ENCODE measurements around the gene CHIC2. TPM values are rescaled to one million over a fixed set of nuclear protein-coding genes. Genes with fewer than 3 reads are reported as not detected.
"Not testable (repeated sequence)": the region's sequence is repeated elsewhere in the genome, so short reads cannot be mapped to it uniquely, and the experiment has no call there.

CHIC2 gene
- total RNA-seq, 2 donors from 2014 or later, result 10.2 to 14.4 TPM

- no peaks in the 10 kb centered on the region for H3K36me3 ChIP-seq (ENCODE audit: control insufficient read depth, insufficient read depth, low read length)
- WGBS, 2 experiments (ENCODE audit: insufficient coverage in 1 of 2, insufficient read length in 1 of 2), result 95 to 96% methylated on average over 4 to 7 of the region's 7 CpGs
- no peak overlapping the region for H3K27ac Mint-ChIP-seq
- no peaks in the 10 kb centered on the region for H3K27me3 ChIP-seq (ENCODE audit: control insufficient read depth, insufficient read depth, low read length, poor library complexity, severe bottlenecking)
- no peak overlapping the region for H3K4me3 ChIP-seq (ENCODE audit: low read length)
- DNase-seq, result no peak
- H3K4me1 Mint-ChIP-seq, result peaks cover 6% of the 10 kb centered on the region
- H3K27ac ChIP-seq (ENCODE audit: low read depth, low read length), result no peak overlapping the region
- peaks cover 4% of the 10 kb centered on the region for H3K9me3 Mint-ChIP-seq
- peaks cover 4% of the 10 kb centered on the region for H3K36me3 Mint-ChIP-seq (ENCODE audit: low read depth)
- no peak overlapping the region for H3K9ac ChIP-seq (ENCODE audit: extremely low read depth, low read length, poor library complexity, severe bottlenecking)
- H3K9me3 ChIP-seq (ENCODE audit: control insufficient read depth, low read length), result peaks cover 12% of the 10 kb centered on the region
- no peaks in the 10 kb centered on the region for H3K27me3 Mint-ChIP-seq (ENCODE audit: insufficient read depth)
- no peaks in the 10 kb centered on the region for H3K4me1 ChIP-seq (ENCODE audit: control insufficient read depth, insufficient read depth, low read length)
- TF ChIP-seq, protein P1, sequence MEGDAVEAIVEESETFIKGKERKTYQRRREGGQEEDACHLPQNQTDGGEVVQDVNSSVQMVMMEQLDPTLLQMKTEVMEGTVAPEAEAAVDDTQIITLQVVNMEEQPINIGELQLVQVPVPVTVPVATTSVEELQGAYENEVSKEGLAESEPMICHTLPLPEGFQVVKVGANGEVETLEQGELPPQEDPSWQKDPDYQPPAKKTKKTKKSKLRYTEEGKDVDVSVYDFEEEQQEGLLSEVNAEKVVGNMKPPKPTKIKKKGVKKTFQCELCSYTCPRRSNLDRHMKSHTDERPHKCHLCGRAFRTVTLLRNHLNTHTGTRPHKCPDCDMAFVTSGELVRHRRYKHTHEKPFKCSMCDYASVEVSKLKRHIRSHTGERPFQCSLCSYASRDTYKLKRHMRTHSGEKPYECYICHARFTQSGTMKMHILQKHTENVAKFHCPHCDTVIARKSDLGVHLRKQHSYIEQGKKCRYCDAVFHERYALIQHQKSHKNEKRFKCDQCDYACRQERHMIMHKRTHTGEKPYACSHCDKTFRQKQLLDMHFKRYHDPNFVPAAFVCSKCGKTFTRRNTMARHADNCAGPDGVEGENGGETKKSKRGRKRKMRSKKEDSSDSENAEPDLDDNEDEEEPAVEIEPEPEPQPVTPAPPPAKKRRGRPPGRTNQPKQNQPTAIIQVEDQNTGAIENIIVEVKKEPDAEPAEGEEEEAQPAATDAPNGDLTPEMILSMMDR (conservative IDR thresholded peaks at IDR 0.05), result no peak
- H3K4me3 Mint-ChIP-seq, result no peak overlapping the region
Measured at GRCh38 chr4:54025582-54025981, 38.8 kb downstream of the CHIC2 start.

- not testable (repeated sequence) for H3K27ac ChIP-seq (ENCODE audit: low read depth, low read length); H3K9ac ChIP-seq (ENCODE audit: extremely low read depth, low read length, poor library complexity, severe bottlenecking); H3K9me3 Mint-ChIP-seq; H3K27me3 ChIP-seq (ENCODE audit: control insufficient read depth, insufficient read depth, low read length, poor library complexity, severe bottlenecking); H3K27ac Mint-ChIP-seq; H3K4me1 ChIP-seq (ENCODE audit: control insufficient read depth, insufficient read depth, low read length); H3K4me3 ChIP-seq (ENCODE audit: low read length); H3K36me3 ChIP-seq (ENCODE audit: control insufficient read depth, insufficient read depth, low read length); H3K4me1 Mint-ChIP-seq; H3K36me3 Mint-ChIP-seq (ENCODE audit: low read depth); H3K27me3 Mint-ChIP-seq (ENCODE audit: insufficient read depth); H3K4me3 Mint-ChIP-seq; DNase-seq
- H3K9me3 ChIP-seq (ENCODE audit: control insufficient read depth, low read length), result peaks cover 12% of the 10 kb centered on the region
- WGBS, 2 experiments (ENCODE audit: insufficient coverage in 1 of 2, insufficient read length in 1 of 2), result 93 to 95% methylated on average over 8 of the region's 8 CpGs
Measured at GRCh38 chr4:54023019-54023418, 41.4 kb downstream of the CHIC2 start.

DNA sequence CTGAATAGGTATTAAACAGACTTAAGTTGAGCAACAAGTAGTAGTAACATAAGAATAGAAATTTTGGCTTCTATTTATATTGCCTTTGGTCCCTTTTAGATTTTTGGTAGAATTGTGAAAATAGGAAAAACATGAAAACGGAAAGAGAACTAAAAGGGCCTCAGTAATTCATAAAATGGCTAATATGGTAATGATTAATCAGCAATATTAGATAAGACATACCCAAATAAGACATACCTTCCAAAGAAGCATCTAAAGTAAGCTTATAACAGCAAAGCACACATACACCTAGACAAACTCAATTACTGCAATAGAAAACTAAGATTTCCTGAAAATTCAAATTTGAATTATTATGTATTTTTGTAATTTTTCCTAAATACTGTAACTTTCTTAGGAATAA is 46.4 kb downstream of the CHIC2 start:
- no peak for DNase-seq
- Histone ChIP-seq H3K4me1 (ENCODE audit: control insufficient read depth, insufficient read depth, low read length) (no peaks in the 10 kb centered on the region), H3K27me3 (ENCODE audit: control insufficient read depth, insufficient read depth, low read length, poor library complexity, severe bottlenecking) (no peaks in the 10 kb centered on the region), H3K9ac (ENCODE audit: extremely low read depth, low read length, poor library complexity, severe bottlenecking) (no peak overlapping the region), H3K36me3 (ENCODE audit: control insufficient read depth, insufficient read depth, low read length) (no peaks in the 10 kb centered on the region), H3K4me3 (ENCODE audit: low read length) (no peak overlapping the region), H3K27ac (ENCODE audit: low read depth, low read length) (no peak overlapping the region), H3K9me3 (ENCODE audit: control insufficient read depth, low read length) (peaks cover 9% of the 10 kb centered on the region)
- TF ChIP-seq, protein P1 (conservative IDR thresholded peaks at IDR 0.05), result no peak
- no peaks in the 10 kb centered on the region for H3K27me3 Mint-ChIP-seq (ENCODE audit: insufficient read depth)
- H3K27ac Mint-ChIP-seq, result no peak overlapping the region
- 67% methylated on average over 1 of the region's 1 CpG; no CpG with 5 or more reads in 1 of the 2 experiments for WGBS, 2 experiments (ENCODE audit: insufficient coverage in 1 of 2, insufficient read length in 1 of 2)
- no peak overlapping the region for H3K4me3 Mint-ChIP-seq
- peaks cover 11% of the 10 kb centered on the region for H3K4me1 Mint-ChIP-seq
- peaks cover 3% of the 10 kb centered on the region for H3K36me3 Mint-ChIP-seq (ENCODE audit: low read depth)
- H3K9me3 Mint-ChIP-seq, result peaks cover 3% of the 10 kb centered on the region

- H3K36me3 Mint-ChIP-seq (ENCODE audit: low read depth), result peaks cover 3% of the 10 kb centered on the region
- Histone ChIP-seq H3K9ac (ENCODE audit: extremely low read depth, low read length, poor library complexity, severe bottlenecking) (no peak overlapping the region), H3K27ac (ENCODE audit: low read depth, low read length) (no peak overlapping the region), H3K9me3 (ENCODE audit: control insufficient read depth, low read length) (peaks cover 9% of the 10 kb centered on the region), H3K4me1 (ENCODE audit: control insufficient read depth, insufficient read depth, low read length) (no peaks in the 10 kb centered on the region), H3K36me3 (ENCODE audit: control insufficient read depth, insufficient read depth, low read length) (no peaks in the 10 kb centered on the region), H3K27me3 (ENCODE audit: control insufficient read depth, insufficient read depth, low read length, poor library complexity, severe bottlenecking) (no peaks in the 10 kb centered on the region), H3K4me3 (ENCODE audit: low read length) (no peak overlapping the region)
- TF ChIP-seq, protein P1 (conservative IDR thresholded peaks at IDR 0.05), result no peak
- no peak overlapping the region for H3K4me3 Mint-ChIP-seq
- no peak for DNase-seq
- H3K27ac Mint-ChIP-seq, result no peak overlapping the region
- H3K27me3 Mint-ChIP-seq (ENCODE audit: insufficient read depth), result no peaks in the 10 kb centered on the region
- H3K9me3 Mint-ChIP-seq, result peaks cover 3% of the 10 kb centered on the region
- 56% methylated on average over 1 of the region's 2 CpGs; no CpG with 5 or more reads in 1 of the 2 experiments for WGBS, 2 experiments (ENCODE audit: insufficient coverage in 1 of 2, insufficient read length in 1 of 2)
- peaks cover 11% of the 10 kb centered on the region for H3K4me1 Mint-ChIP-seq
Measured at GRCh38 chr4:54017308-54017707, 47.1 kb downstream of the CHIC2 start.

Measured in endodermal cell (in vitro differentiated cells).